K562 (cell line): Measurements from ENCODE around the gene DPH1. TPM values are rescaled to one million over a fixed set of nuclear protein-coding genes. Genes with fewer than 3 reads are reported as not detected.

ENCODE experiments used
- CEBPZ ChIP-seq: fragments of 150-350 bp; IDR thresholded peaks from 2 replicates; pipeline ENCODE4 v1.6.1; 2014; ENCODE audit warnings: low read depth, mild to moderate bottlenecking, low read length, borderline replicate concordance
- GABPB1 ChIP-seq: sonication (generic); formaldehyde crosslinking; IDR thresholded peaks from 2 replicates; pipeline ENCODE4 v1.8.0; 2022; ENCODE audit warnings: mild to moderate bottlenecking, missing genetic modification reagents
- GTF3C2 ChIP-seq: IDR thresholded peaks from 3 replicates; pipeline ENCODE4 v1.6.1; 2011; ENCODE audit warnings: borderline replicate concordance, mild to moderate bottlenecking, moderate library complexity; ENCODE audit not compliant: insufficient read length; ENCODE audit errors: extremely low read depth
- LEF1 ChIP-seq: fragments of 450-650 bp; IDR thresholded peaks from 2 replicates; pipeline ENCODE4 v1.6.1; 2016; ENCODE audit warnings: mild to moderate bottlenecking
- NR1H2 ChIP-seq: sonication (generic); formaldehyde crosslinking; IDR thresholded peaks from 2 replicates; pipeline ENCODE4 v1.4.0; 2020; ENCODE audit warnings: mild to moderate bottlenecking, missing genetic modification reagents
- PML ChIP-seq: IDR thresholded peaks from 2 replicates; pipeline ENCODE4 v1.6.1; 2012; ENCODE audit warnings: low read length, inconsistent platforms
- PTBP1 ChIP-seq: fragments of 200-400 bp; formaldehyde crosslinking; IDR thresholded peaks from 2 replicates; pipeline ENCODE4 v1.6.1; 2017; ENCODE audit warnings: low read depth, low read length
- RBFOX2 ChIP-seq: fragments of 200-400 bp; formaldehyde crosslinking; IDR thresholded peaks from 2 replicates; pipeline ENCODE4 v1.6.1; 2017; ENCODE audit warnings: low read depth, mild to moderate bottlenecking, low read length, moderate library complexity
- SIRT6 ChIP-seq: IDR thresholded peaks from one replicate; pipeline ENCODE4 v1.6.1; 2012; ENCODE audit warnings: low read depth, mild to moderate bottlenecking, control low read depth, inconsistent platforms, low read length, moderate library complexity
- SREBF2 ChIP-seq: sonication (generic); formaldehyde crosslinking; IDR thresholded peaks from 2 replicates; pipeline ENCODE4 v1.4.0; 2020; ENCODE audit warnings: mild to moderate bottlenecking, missing genetic modification reagents
- ZNF384 ChIP-seq: IDR thresholded peaks from 2 replicates; pipeline ENCODE4 v1.6.1; 2012; ENCODE audit warnings: low read depth, low read length, improper control_type of control experiment
- ZNF695 ChIP-seq: fragments of 450-650 bp; formaldehyde crosslinking; IDR thresholded peaks from 2 replicates; pipeline ENCODE4 v1.4.0; 2020; ENCODE audit warnings: mild to moderate bottlenecking, moderate library complexity
- polyA plus RNA-seq, 8 experiments: library from polyadenylated mRNA; depleted of rRNA in 4 of 8; stranded (reverse) in 5 of 8; unstranded in 3 of 8; fragments of >200 nt; fragmentation: Nextera tagmentation in 2 of 8; fragmentation: Illumina TruSeq in 1 of 8; extraction: Ambion mirVana in 2 of 8; extraction: Trizol in 1 of 8; gene quantifications; 2 replicates each; pipeline versions ENCODE4 v1.2.1 to v1.2.3, GENCODE V29; 2011 to 2014; ENCODE audit warnings: inconsistent platforms in 1 of 8, missing spikeins in 1 of 8
- total RNA-seq, 7 experiments: library from RNA; depleted of rRNA in 6 of 7; stranded (reverse); fragments of >200 nt in 6 of 7; fragmentation: Illumina TruSeq in 2 of 7; extraction: Trizol in 2 of 7; gene quantifications; 2 replicates each; pipeline versions ENCODE4 v1.2.1 to v1.2.3, GENCODE V29; 2011 to 2021; ENCODE audit warnings: low replicate concordance in 1 of 7
- TF ChIP-seq, protein P1 (sequence below): fragments of 250-450 bp; sonication (Bioruptor Pico); IDR thresholded peaks from 2 replicates; pipeline ENCODE4 v1.4.0; 2020
- TF ChIP-seq, protein P2 (sequence below): sonication (generic); formaldehyde crosslinking; IDR thresholded peaks from 2 replicates; pipeline ENCODE4 v1.8.1; 2023; ENCODE audit warnings: mild to moderate bottlenecking, missing genetic modification reagents, moderate library complexity
- TF ChIP-seq, protein P3 (sequence below): fragments of 450-650 bp; IDR thresholded peaks from 2 replicates; pipeline ENCODE4 v1.6.1; 2017; ENCODE audit warnings: antibody characterized with exemption

The DPH1 gene
- total and polyA plus RNA-seq, 9 of the 15 experiments (the other 6 are each of a cell fraction or from before 2014, with no cell fraction given), result 0.42 to 40.6 (median 20.2) TPM

DNA sequence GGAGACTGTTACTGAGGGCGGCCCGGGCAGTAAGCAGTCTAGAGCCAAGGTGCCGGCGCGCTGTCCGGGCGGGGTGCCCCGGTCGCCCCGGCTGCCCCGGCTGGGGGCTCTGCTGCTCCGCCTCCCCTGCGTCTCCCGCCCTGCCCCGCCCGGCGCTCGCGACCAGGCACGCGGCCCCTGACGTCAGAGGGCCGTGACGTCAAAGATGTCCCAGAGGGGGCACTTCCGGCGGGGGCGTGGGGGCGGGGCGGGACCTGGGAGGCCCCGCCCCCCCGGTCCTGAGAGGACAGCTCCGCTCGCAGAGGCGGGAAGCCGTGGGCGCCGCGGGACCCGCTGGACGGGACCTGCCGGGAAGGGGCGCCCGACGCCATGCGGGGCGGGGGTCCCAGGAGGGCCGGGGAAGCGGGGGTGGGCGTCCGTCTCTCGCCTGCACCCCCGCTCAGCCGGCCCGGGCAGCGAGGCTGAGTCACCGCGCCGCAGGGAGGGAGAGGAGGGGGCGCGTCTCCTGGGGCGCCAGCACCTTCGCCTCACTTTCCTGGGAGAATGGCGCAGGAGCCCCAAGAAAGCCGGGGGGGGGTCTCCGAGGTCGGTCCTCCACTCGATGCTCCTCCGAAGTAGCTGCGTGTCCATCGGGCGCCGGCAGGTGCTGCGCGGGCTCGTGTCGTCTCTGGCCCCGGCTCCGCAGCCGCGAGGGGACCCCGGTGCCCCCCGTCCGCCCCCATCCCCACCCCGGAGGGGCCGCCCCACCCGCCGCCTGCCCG lies 20.5 kb downstream of the DPH1 start (continued):
- TF ChIP-seq GTF3C2 (no peak), RBFOX2 (peak; percentile 55), PML (no peak), ZNF695 (no peak), SREBF2 (CRISPR knock-in tag) (no peak), NR1H2 (CRISPR knock-in tag) (no peak), PTBP1 (no peak), SIRT6 (no peak), CEBPZ (no peak), LEF1 (no peak), GABPB1 (CRISPR knock-in tag) (peak; percentile 91), ZNF384 (no peak)
- TF ChIP-seq, protein P1, sequence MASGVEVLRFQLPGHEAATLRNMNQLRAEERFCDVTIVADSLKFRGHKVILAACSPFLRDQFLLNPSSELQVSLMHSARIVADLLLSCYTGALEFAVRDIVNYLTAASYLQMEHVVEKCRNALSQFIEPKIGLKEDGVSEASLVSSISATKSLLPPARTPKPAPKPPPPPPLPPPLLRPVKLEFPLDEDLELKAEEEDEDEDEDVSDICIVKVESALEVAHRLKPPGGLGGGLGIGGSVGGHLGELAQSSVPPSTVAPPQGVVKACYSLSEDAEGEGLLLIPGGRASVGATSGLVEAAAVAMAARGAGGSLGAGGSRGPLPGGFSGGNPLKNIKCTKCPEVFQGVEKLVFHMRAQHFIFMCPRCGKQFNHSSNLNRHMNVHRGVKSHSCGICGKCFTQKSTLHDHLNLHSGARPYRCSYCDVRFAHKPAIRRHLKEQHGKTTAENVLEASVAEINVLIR, result peak; percentile 88
- TF ChIP-seq, protein P2, sequence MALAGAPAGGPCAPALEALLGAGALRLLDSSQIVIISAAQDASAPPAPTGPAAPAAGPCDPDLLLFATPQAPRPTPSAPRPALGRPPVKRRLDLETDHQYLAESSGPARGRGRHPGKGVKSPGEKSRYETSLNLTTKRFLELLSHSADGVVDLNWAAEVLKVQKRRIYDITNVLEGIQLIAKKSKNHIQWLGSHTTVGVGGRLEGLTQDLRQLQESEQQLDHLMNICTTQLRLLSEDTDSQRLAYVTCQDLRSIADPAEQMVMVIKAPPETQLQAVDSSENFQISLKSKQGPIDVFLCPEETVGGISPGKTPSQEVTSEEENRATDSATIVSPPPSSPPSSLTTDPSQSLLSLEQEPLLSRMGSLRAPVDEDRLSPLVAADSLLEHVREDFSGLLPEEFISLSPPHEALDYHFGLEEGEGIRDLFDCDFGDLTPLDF (CRISPR knock-in tag), result no peak
- TF ChIP-seq, protein P3, sequence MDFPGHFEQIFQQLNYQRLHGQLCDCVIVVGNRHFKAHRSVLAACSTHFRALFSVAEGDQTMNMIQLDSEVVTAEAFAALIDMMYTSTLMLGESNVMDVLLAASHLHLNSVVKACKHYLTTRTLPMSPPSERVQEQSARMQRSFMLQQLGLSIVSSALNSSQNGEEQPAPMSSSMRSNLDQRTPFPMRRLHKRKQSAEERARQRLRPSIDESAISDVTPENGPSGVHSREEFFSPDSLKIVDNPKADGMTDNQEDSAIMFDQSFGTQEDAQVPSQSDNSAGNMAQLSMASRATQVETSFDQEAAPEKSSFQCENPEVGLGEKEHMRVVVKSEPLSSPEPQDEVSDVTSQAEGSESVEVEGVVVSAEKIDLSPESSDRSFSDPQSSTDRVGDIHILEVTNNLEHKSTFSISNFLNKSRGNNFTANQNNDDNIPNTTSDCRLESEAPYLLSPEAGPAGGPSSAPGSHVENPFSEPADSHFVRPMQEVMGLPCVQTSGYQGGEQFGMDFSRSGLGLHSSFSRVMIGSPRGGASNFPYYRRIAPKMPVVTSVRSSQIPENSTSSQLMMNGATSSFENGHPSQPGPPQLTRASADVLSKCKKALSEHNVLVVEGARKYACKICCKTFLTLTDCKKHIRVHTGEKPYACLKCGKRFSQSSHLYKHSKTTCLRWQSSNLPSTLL, result no peak
